Lower lobe of right lung (tissue), 2 donors: ENCODE measurements around the gene SELPLG. TPM values are rescaled to one million over a fixed set of nuclear protein-coding genes. Genes with fewer than 3 reads are reported as not detected.

Source experiments
- ATAC-seq, 2 donors: fragments of 200-7000 bp; cut with Tn5 transposase; one replicate each; pipeline ENCODE4 v1.9.1; 2020 to 2022; ENCODE audit warnings: mild to moderate bottlenecking in 2 of 2, moderate library complexity in 2 of 2
- DNase-seq: peaks from one replicate; pipeline ENCODE4 v3.0.0-alpha.2; 2020
- H3K27ac ChIP-seq: fragments of 200-600 bp; one replicate; pipeline ENCODE4 v1.8.0; 2022
- H3K27me3 ChIP-seq: fragments of 200-600 bp; one replicate; pipeline ENCODE4 v1.8.0; 2022; ENCODE audit warnings: low read depth
- H3K36me3 ChIP-seq: fragments of 200-600 bp; one replicate; pipeline ENCODE4 v1.8.0; 2022; ENCODE audit warnings: mild to moderate bottlenecking
- H3K4me1 ChIP-seq: fragments of 200-600 bp; one replicate; pipeline ENCODE4 v1.8.0; 2022
- H3K4me3 ChIP-seq: fragments of 200-600 bp; one replicate; pipeline ENCODE4 v1.8.0; 2022; ENCODE audit warnings: mild to moderate bottlenecking
- H3K9me3 ChIP-seq: fragments of 200-600 bp; one replicate; pipeline ENCODE4 v1.8.0; 2022
- CTCF ChIP-seq: fragments of 200-600 bp; IDR thresholded peaks from one replicate; pipeline ENCODE4 v1.8.0; 2022; ENCODE audit warnings: antibody characterized with exemption, mild to moderate bottlenecking
- intact Hi-C: fragments of 100-400 bp; cut with DNase I; formaldehyde crosslinking; loops from one replicate; pipeline ENCODE4 v1.11.0; 2022
- total RNA-seq: library from RNA; stranded (reverse); fragmentation: NEBNext Ultra II Directional; extraction: Animal tissue kit (Norgen Biotek cat#: 25700); gene quantifications from one replicate; pipeline ENCODE4 v1.2.1, GENCODE V29; 2021
- donor health status: DM: no; HTN: yes; CAD: no; lungs with severe emphysema.

SELPLG gene
- total RNA-seq, 1 donor from 2014 or later, result 59.9 TPM

- DNase-seq (no peak), ATAC-seq (no peak)
- H3K36me3 ChIP-seq, result no peaks in the 10 kb centered on the region
- intact Hi-C loops, result no loop called here
- H3K9me3 ChIP-seq, result no peaks in the 10 kb centered on the region
- TF ChIP-seq CTCF, result no peak
- no peak overlapping the region for H3K27ac ChIP-seq
- no peak overlapping the region for H3K4me3 ChIP-seq
- H3K4me1 ChIP-seq, result peaks cover 20% of the 10 kb centered on the region
- H3K27me3 ChIP-seq, result no peaks in the 10 kb centered on the region
Measured at GRCh38 chr12:108607981-108608600, 25.6 kb downstream of the SELPLG start.

DNA sequence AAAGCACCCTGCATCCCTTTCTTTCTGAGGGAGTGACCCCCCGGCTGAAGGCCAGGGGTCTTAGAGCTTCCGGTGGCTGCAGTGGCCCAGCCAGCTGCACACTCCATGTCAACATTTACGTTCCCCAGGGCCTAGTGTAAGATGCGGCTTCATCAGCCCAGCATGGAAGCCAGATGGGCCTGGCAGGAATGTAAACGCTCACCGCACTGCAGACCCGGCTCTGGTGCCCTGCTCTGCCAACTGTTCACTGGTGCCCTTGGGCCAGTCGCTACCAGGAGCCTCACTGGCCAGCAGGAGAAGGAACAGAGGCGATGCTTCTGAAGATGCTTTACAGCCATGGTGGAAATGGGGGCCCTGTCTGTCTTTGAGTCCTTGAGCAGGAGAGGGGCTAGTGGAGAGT is 27.2 kb downstream of the SELPLG start:
- no peak for TF ChIP-seq CTCF
- no peak for ATAC-seq
- no peaks in the 10 kb centered on the region for H3K9me3 ChIP-seq
- no peak overlapping the region for H3K4me3 ChIP-seq
- H3K27me3 ChIP-seq, result no peaks in the 10 kb centered on the region
- intact Hi-C loops, result no loop called here
- peaks cover 8% of the 10 kb centered on the region for H3K4me1 ChIP-seq
- H3K36me3 ChIP-seq, result no peaks in the 10 kb centered on the region
- no peak overlapping the region for H3K27ac ChIP-seq
- DNase-seq, result no peak

DNA sequence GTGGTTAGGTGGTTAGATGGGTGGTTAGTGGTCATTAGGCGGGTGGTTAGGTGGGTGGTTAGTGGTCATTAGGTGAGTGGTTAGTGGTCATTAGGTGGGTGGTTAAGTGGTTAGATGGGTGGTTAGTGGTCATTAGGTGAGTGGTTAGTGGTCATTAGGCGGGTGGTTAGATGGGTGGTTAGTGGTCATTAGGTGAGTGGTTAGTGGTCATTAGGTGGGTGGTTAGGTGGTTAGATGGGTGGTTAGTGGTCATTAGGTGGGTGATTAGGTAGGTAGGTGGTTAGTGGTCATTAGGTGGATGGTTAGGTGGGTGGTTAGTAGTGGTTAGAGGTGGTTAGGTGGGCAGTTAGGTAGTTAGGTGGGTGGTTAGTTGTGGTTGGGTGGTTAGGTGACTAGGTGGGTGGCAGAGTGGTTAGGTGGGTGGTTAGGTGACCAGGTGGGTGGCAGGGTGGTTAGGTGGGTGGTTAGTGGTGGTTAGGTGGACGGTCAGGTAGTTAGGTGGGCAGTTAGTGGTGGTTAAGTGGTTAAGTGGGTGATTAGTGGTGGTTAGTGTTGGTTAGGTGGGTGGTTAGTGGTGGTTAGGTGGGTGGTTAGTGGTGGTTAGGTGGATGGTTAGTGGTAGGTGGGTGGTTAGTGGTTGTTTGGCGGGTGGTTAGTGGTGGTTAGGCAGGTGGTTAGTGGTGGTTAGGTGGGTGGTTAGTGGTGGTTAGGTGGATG is 27.8 kb downstream of the SELPLG start:
- Histone ChIP-seq H3K27ac (no peak overlapping the region), H3K4me3 (no peak overlapping the region), H3K27me3 (no peaks in the 10 kb centered on the region), H3K36me3 (no peaks in the 10 kb centered on the region), H3K4me1 (peaks cover 8% of the 10 kb centered on the region), H3K9me3 (no peaks in the 10 kb centered on the region)
- TF ChIP-seq CTCF, result no peak
- ATAC-seq (no peak), DNase-seq (no peak)
- intact Hi-C loops, result no loop called here

DNA sequence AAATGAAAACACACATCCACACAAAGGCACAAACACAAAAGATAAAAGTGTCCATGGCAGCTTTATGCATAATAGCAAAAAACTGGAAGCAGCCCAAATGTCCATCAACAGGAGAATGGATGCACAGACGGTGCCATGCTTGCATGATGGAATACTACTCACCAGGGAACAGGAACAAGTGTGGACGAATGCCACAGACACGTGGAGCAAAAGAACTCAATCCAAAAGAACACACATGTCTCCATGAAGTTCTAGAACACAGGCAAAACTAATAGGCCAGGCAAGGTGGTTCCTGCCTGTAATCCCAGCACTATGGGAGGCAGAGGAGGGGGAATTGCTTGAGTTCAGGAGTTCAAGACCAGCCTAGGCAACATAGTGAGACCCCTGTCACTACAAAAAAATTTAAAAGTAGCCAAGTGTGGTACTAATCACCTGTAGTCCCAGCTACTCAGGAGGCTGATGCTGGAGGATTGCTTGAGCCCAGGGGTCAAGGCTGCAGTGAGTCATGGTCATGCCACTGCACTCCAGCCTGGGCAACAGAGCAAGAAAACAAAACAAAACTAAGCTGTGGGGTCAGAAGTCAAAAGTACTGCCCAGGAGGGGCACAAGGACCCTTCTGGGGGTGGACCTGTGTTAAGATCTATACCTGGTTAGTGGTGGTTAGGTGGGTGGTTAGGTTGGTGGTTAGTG is 28.5 kb downstream of the SELPLG start:
- Histone ChIP-seq H3K4me1 (peaks cover 6% of the 10 kb centered on the region), H3K9me3 (no peaks in the 10 kb centered on the region), H3K36me3 (no peaks in the 10 kb centered on the region), H3K27me3 (no peaks in the 10 kb centered on the region), H3K27ac (no peak overlapping the region), H3K4me3 (no peak overlapping the region)
- TF ChIP-seq CTCF, result no peak
- intact Hi-C loops, result no loop called here
- no peak for ATAC-seq
- no peak for DNase-seq

GRCh38 chr12:108604208-108604941 is 29.3 kb downstream of the SELPLG start:
- H3K27me3 ChIP-seq, result no peaks in the 10 kb centered on the region

More at GRCh38 chr12:108604208-108604941, 29.3 kb downstream of the SELPLG start:
- intact Hi-C loops, result no loop called here
- Histone ChIP-seq H3K4me3 (no peak overlapping the region), H3K4me1 (no peaks in the 10 kb centered on the region), H3K27ac (no peak overlapping the region), H3K36me3 (no peaks in the 10 kb centered on the region), H3K9me3 (no peaks in the 10 kb centered on the region)
- TF ChIP-seq CTCF, result no peak
- DNase-seq (no peak), ATAC-seq (no peak)
